ENCODE data around the gene HSP90AB1. TPM values are rescaled to one million over a fixed set of nuclear protein-coding genes. Genes with fewer than 3 reads are reported as not detected.
A peak's percentile ranks its signal among the peaks of the same experiment; 100 is the strongest.

HSP90AB1 gene
- total RNA-seq, 3 donors from 2014 or later, result 3,050 to 3,190 (median 3,088) TPM

DNA sequence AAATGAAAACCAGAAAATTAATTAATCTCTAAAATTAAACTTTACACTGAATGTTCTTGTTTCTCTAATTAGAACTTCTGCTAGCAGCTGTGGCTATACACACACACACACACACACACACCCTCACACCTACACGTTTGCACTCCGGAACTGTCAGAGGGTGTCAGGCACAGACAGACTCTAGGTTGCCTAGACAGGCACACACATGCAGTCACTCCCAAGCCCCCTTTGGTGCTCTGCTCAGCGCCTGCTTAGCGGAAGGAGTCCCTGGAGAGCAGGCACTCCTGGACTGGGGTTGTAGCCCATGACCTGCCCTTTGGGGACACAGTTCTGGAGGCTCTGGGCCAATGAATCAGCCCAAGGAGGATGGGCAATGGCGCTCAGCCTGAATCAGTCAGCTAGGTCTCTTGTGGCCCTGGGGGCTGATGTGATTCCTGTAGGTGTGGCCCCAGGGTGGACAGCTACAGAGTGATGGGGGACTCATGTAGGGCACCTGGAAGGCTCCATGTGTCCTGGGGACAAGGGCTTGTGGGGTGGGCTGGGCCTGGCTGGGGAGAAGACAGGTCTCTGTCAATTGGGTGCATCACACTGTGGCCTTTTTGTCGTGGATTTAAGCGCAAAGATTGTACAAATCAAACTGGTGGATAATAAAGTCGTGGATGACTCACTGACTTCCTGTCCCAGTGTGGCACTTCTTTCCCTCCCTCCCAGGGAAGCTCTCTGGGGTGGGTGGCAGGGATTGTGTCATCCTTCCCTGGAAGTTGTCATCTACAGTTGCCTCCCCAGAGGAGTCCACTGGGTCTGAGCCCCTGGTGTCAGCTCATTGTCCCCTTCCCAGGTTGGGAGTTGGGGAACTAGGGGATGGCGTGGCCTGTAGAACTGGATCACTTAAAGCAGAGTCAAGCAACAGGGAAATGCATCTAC lies 32.1 kb downstream of the HSP90AB1 start:
- Mint-ChIP-seq H3K27me3 (ENCODE audit: low read depth) (peaks cover 56% of the 10 kb centered on the region), H3K4me3 (no peak overlapping the region), H3K9me3 (no peaks in the 10 kb centered on the region), H3K36me3 (ENCODE audit: insufficient read depth) (no peaks in the 10 kb centered on the region), H3K4me1 (ENCODE audit: low read depth) (peaks cover 5% of the 10 kb centered on the region)
- ATAC-seq (no peak), DNase-seq (no peak)

DNA sequence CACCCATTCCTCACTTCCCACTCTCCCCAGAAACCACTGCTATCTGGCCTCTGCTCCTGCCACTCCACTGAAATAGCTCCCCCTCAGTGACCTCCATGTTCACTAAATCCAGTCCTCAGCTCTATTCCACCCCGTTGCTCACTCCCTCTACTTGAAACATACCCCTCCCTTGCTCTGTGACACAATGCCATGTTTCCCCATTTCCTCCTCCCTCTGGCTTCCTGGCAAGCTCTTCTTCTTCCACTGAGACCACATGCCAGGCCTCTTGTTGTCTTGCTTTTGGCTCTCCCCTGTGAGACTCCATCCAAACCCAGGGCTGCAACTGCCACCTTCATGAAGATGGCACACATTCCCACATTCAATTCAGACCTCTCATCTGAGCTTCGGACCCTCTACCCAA lies 37.2 kb downstream of the HSP90AB1 start:
- no peaks in the 10 kb centered on the region for H3K36me3 Mint-ChIP-seq (ENCODE audit: insufficient read depth)
- ATAC-seq, result no peak
- no peak overlapping the region for H3K4me3 Mint-ChIP-seq
- H3K27me3 Mint-ChIP-seq (ENCODE audit: low read depth), result peaks cover 56% of the 10 kb centered on the region
- H3K9me3 Mint-ChIP-seq, result no peaks in the 10 kb centered on the region
- DNase-seq, result no peak
- no peaks in the 10 kb centered on the region for H3K4me1 Mint-ChIP-seq (ENCODE audit: low read depth)

DNA sequence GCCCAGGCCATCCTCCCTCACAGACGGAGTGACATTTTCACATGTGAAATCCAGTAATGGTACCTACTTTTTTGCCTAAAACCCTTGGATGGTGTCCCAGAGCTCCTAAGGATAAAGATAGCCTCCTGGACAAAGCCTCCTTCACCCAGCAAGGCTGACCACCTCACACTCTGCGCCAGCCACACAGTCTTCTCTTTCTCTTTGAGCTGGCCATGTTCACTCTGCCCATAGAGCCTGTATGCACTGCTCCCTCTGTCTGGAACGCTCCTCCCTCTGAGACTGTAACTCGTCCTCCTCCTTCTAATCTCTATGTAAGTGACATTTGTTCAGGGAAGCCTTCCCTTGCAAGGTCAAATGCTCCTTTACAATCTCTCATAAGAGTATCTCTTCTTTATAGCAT lies 38.0 kb downstream of the HSP90AB1 start:
- H3K36me3 Mint-ChIP-seq (ENCODE audit: insufficient read depth), result no peaks in the 10 kb centered on the region
- ATAC-seq (no peak), DNase-seq (no peak)
- H3K4me1 Mint-ChIP-seq (ENCODE audit: low read depth), result no peaks in the 10 kb centered on the region
- no peak overlapping the region for H3K4me3 Mint-ChIP-seq
- peaks cover 57% of the 10 kb centered on the region for H3K27me3 Mint-ChIP-seq (ENCODE audit: low read depth)
- no peaks in the 10 kb centered on the region for H3K9me3 Mint-ChIP-seq

- H3K36me3 Mint-ChIP-seq (ENCODE audit: insufficient read depth), result no peaks in the 10 kb centered on the region
- DNase-seq (no peak), ATAC-seq (no peak)
- H3K4me1 Mint-ChIP-seq (ENCODE audit: low read depth), result no peaks in the 10 kb centered on the region
- no peak overlapping the region for H3K4me3 Mint-ChIP-seq
- H3K27me3 Mint-ChIP-seq (ENCODE audit: low read depth), result peaks cover 57% of the 10 kb centered on the region
- no peaks in the 10 kb centered on the region for H3K9me3 Mint-ChIP-seq
Observed at GRCh38 chr6:44285552-44286284, 38.8 kb downstream of the HSP90AB1 start.

DNA sequence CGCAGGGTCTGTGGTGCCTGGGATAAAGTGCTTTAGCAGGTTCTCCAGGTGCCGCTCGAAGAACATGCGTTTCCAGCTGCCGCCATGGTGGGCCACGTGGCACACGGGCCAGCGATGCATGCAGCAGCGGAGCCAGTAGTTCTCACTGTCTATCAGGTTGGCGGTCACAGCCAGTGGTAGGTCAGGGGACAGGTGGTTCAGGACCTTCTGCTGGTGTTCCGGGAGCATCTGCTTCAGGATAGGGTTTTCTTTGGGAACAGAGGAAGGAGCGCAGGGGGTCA lies 39.3 kb downstream of the HSP90AB1 start:
- Mint-ChIP-seq H3K4me3 (no peak overlapping the region), H3K4me1 (ENCODE audit: low read depth) (no peaks in the 10 kb centered on the region), H3K9me3 (no peaks in the 10 kb centered on the region), H3K36me3 (ENCODE audit: insufficient read depth) (no peaks in the 10 kb centered on the region), H3K27me3 (ENCODE audit: low read depth) (peaks cover 61% of the 10 kb centered on the region)
- ATAC-seq (no peak), DNase-seq (no peak)

GRCh38 chr6:44286747-44287146 lies 39.8 kb downstream of the HSP90AB1 start:
- Mint-ChIP-seq H3K4me3 (no peak overlapping the region), H3K9me3 (no peaks in the 10 kb centered on the region), H3K36me3 (ENCODE audit: insufficient read depth) (no peaks in the 10 kb centered on the region), H3K4me1 (ENCODE audit: low read depth) (no peaks in the 10 kb centered on the region), H3K27me3 (ENCODE audit: low read depth) (peaks cover 65% of the 10 kb centered on the region)
- no peak for ATAC-seq
- DNase-seq, result no peak

DNA sequence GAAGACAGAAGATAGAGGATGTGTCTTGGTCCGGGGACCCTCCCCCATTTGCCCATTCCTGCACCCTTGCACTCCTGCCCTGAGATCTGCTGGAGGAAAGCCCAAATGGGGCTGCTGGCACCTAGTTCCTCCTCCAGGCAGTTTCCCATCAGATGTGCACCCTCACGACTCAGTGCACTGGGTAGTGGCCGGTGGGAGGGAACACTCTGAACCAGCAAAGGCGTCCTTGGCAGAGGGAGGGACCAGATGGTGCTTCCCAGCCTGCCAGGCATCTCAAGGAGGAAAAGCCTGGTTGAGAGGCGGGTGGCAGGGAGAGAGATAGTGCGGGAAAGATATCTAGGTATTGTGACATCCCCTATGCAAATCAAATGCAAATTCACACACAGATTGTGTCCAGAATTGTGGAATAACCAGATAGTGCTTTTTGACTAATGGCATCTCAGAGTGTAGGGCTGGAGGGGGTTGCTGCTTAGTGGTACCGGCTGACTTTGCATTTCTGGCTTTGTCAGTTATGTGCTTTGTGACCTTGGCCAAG lies 42.9 kb downstream of the HSP90AB1 start:
- Mint-ChIP-seq H3K9me3 (no peaks in the 10 kb centered on the region), H3K4me3 (no peak overlapping the region), H3K4me1 (ENCODE audit: low read depth) (no peaks in the 10 kb centered on the region), H3K36me3 (ENCODE audit: insufficient read depth) (no peaks in the 10 kb centered on the region), H3K27me3 (ENCODE audit: low read depth) (peaks cover 69% of the 10 kb centered on the region)
- DNase-seq (no peak), ATAC-seq (no peak)

DNA sequence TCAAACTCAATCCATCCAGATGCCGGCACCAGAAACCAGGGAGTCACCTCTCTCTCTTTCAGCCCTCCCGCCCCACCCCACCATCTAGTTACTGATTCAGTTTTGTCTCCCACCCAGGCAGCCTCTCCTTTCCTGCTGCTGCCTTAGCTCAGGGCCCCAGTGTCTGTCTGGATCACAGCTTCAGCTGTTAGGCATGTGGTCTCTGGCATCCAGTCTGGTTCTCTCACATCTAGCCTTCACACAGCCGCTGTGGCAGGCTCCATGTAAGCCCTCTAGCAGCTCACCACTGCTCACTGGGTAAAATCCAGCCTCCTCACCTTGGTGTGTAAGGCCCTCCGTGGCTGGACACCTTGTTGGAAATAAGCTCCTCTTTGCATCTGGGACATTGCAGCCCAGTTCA lies 44.9 kb downstream of the HSP90AB1 start:
- Mint-ChIP-seq H3K36me3 (ENCODE audit: insufficient read depth) (no peaks in the 10 kb centered on the region), H3K4me3 (no peak overlapping the region), H3K9me3 (no peaks in the 10 kb centered on the region), H3K4me1 (ENCODE audit: low read depth) (peaks cover 2% of the 10 kb centered on the region), H3K27me3 (ENCODE audit: low read depth) (peaks cover 73% of the 10 kb centered on the region)
- no peak for DNase-seq
- ATAC-seq, result no peak

- DNase-seq (no peak), ATAC-seq (no peak)
- H3K27me3 Mint-ChIP-seq (ENCODE audit: low read depth), result peaks cover 69% of the 10 kb centered on the region
- peaks cover 6% of the 10 kb centered on the region for H3K4me1 Mint-ChIP-seq (ENCODE audit: low read depth)
- H3K9me3 Mint-ChIP-seq, result no peaks in the 10 kb centered on the region
- no peaks in the 10 kb centered on the region for H3K36me3 Mint-ChIP-seq (ENCODE audit: insufficient read depth)
- H3K4me3 Mint-ChIP-seq, result no peak overlapping the region
Observed at GRCh38 chr6:44292661-44293365, 45.9 kb downstream of the HSP90AB1 start.

DNA sequence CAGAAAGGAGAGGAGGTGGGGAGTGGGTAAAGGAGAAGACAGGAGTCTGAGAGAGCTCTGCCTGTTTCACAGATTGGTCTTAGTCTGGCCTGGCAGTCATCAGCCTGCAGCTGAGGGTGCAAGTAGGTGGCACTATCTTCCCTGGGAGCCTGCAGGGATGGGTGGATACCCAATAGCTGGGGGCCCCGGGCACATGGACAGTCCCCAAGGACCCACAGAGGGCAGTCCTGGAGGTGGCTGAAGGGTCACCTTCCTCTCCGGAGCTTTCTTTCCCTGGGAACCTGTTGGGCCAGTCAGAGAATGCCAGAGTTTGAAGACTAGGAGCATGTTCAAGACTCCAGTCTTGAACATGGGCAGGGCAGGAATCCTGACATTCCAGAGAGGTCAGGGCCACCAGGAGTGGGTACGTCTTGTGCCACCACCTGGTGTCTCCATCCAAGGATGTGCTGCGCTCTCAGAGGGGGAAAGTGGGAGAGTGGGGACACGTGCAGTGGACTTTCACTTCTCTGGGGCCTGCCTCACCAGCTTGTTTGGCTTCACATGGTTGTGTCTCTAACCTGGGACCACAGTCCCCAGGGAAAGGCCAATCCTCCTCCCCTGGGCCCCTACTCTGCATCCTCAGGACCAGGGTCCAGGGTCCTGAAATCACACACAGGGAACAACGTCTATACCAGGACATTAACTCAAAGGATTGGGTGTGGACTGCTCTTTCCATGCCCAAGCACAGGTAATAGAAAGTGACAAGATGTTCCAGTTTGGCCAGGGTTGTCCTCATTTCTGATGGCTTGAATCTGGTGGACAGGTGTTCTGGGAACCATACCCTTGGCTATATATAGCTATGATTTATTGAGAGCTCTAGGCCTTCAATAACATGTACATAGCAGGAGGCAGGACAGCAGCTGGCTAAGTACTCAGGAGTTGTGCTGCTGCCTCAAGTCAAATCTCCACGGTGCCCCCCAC lies 48.2 kb downstream of the HSP90AB1 start:
- Mint-ChIP-seq H3K27me3 (ENCODE audit: low read depth) (peaks cover 56% of the 10 kb centered on the region), H3K4me1 (ENCODE audit: low read depth) (peaks cover 10% of the 10 kb centered on the region), H3K36me3 (ENCODE audit: insufficient read depth) (peaks cover under 1% of the 10 kb centered on the region), H3K4me3 (no peak overlapping the region), H3K9me3 (no peaks in the 10 kb centered on the region)
- ATAC-seq (no peak), DNase-seq (no peak)

GRCh38 chr6:44297063-44298038 lies 50.5 kb downstream of the HSP90AB1 start:
- ATAC-seq (peak; percentile 87 to 89), DNase-seq (peak; percentile 34)
- Mint-ChIP-seq H3K4me1 (ENCODE audit: low read depth) (peaks cover 10% of the 10 kb centered on the region), H3K27me3 (ENCODE audit: low read depth) (peaks cover 38% of the 10 kb centered on the region), H3K9me3 (no peaks in the 10 kb centered on the region), H3K36me3 (ENCODE audit: insufficient read depth) (peaks cover 17% of the 10 kb centered on the region), H3K4me3 (peak overlapping the region; percentile 46)

DNA sequence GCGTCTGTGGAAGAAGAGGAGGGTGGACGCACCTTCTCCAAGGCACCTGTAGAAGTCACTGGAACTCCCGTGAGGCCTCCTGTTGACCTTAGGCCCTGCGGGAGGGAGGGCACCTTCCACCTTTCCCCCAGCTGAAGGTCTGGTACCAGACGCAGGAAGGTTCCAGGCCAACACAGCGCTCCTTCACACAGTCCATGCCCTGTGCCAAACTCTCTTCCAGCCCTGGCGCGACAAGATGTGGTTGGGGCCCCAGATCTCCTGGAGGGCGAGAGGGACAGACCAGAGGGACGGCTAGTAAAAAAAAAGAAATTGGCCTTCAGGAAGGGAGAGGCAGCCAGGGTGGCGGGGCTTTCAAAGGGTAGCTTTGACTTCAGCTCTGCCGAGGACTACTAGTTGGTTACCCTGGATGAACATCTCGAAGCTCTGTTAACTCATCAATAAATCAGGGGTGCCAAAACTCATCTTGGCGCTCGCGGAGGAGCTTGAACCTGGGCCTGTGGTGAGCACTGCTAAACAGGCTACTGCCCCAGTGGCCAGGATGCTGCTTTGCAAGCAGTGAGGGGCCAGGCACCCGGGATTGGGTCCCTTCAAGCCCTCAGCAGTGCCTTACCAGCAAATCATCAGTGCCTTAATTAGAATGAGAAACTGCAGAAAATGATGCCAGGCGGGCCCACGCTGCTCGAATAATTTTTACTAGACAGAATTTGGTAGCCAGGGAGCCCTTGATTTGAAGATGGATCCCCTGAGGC lies 51.3 kb downstream of the HSP90AB1 start:
- no peak for DNase-seq
- no peak for ATAC-seq
- Mint-ChIP-seq H3K27me3 (ENCODE audit: low read depth) (peaks cover 34% of the 10 kb centered on the region), H3K36me3 (ENCODE audit: insufficient read depth) (peaks cover 17% of the 10 kb centered on the region), H3K4me1 (ENCODE audit: low read depth) (peaks cover 10% of the 10 kb centered on the region), H3K9me3 (no peaks in the 10 kb centered on the region), H3K4me3 (peak overlapping the region; percentile 43)
